Tongue (tissue), 2 donors: ENCODE measurements around the gene HSBP1L1. TPM values are rescaled to one million over a fixed set of nuclear protein-coding genes. Genes with fewer than 3 reads are reported as not detected.
A peak's percentile ranks its signal among the peaks of the same experiment; 100 is the strongest.
"Not testable (repeated sequence)": the region's sequence is repeated elsewhere in the genome, so short reads cannot be mapped to it uniquely, and the experiment has no call there.

ENCODE experiments used
- DNase-seq: peaks from one replicate; pipeline ENCODE4 v3.0.0-alpha.2; 2015
- total RNA-seq: library from RNA; depleted of rRNA; stranded (reverse); fragments of >200 nt; gene quantifications from one replicate; pipeline ENCODE4 v1.2.3, GENCODE V29; 2014

HSBP1L1 gene
- total RNA-seq, 1 donor from 2014 or later, result 2.9 TPM

- DNase-seq, result no peak
Measured at GRCh38 chr18:79987566-79987965, 23.1 kb downstream of the HSBP1L1 start.

GRCh38 chr18:79988071-79988450 lies 23.6 kb downstream of the HSBP1L1 start:
- DNase-seq, result peak; percentile 71

GRCh38 chr18:79988451-79989194 lies 24.2 kb downstream of the HSBP1L1 start, which contains the start of gene TXNL4A:
Gene TXNL4A, minus strand, starts transcription at chr18:79988563. Its CDS starts 171 bp downstream, at chr18:79988392.
- DNase-seq, result peak; percentile 94

DNA sequence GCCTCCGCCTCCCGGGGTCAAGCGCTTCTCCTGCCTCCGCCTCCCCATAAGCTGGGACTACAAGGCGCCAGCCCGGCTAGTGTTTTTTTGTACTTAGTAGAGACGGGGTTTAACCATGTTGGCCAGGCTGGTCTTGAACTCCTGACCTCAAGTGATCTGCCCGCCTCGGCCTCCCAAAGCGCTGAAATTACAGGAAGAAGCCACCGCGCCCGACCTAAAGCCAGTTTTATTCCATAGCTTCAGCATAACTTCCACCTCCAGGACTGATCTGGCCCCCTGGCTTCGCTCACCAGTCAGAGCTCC lies 24.7 kb downstream of the HSBP1L1 start:
- no peak for DNase-seq

- DNase-seq, result no peak
Measured at GRCh38 chr18:79991494-79991893, 27.1 kb downstream of the HSBP1L1 start.

GRCh38 chr18:79999701-80000100 lies 35.3 kb downstream of the HSBP1L1 start:
- not testable (repeated sequence) for DNase-seq

- no peak for DNase-seq
Measured at GRCh38 chr18:80000877-80001276, 36.4 kb downstream of the HSBP1L1 start.

DNA sequence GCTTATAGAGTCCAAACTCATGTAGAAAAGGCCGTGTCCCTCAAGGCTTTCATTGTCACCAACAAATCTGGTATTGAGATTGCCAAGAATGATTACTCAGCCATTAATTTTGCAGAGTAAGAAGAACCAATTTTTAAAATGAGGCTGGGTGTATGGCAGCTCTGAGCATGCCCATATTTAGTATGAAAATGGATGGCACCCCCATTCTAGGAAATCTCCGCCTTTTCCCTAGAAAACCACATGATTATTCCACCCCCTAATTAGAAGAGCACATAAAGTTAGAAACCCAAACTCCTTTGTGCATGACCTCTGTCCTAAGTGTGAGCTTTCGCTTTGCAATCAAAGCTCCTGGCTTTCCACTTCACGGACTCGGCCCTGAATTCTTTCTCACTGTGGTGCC lies 38.0 kb downstream of the HSBP1L1 start:
- no peak for DNase-seq

- DNase-seq, result no peak
Measured at GRCh38 chr18:80004600-80005342, 40.3 kb downstream of the HSBP1L1 start.

DNA sequence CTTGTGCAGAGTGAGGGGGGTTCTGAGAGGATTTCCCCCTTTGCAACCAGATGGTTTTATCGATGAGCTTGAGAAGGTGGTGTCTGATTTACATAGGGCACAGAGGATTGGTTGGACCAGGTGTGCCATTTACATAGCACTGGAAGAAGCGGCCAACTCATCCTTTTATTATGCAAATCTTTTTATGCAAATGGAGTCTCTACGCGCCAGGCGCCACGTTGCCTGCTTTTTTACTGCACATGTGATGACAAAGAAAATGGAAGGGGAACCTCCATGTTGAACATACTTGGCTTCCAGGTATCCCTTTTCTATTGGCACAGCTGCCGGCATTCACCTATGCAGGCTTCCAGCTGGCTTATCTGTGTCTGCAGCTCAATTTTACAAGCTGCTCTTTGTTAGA lies 42.3 kb downstream of the HSBP1L1 start:
- no peak for DNase-seq

GRCh38 chr18:80009661-80010550 lies 45.5 kb downstream of the HSBP1L1 start:
- no peak for DNase-seq

GRCh38 chr18:80010551-80010906 lies 46.1 kb downstream of the HSBP1L1 start:
- DNase-seq, result no peak

- DNase-seq, result not testable (repeated sequence)
Measured at GRCh38 chr18:80011496-80012137, 47.2 kb downstream of the HSBP1L1 start.

- DNase-seq, result no peak
Measured at GRCh38 chr18:80012714-80013113, 48.3 kb downstream of the HSBP1L1 start.

Other genes starting within 250 kb of the HSBP1L1 start
- gene KCNG2, start 166.7 kb upstream of the HSBP1L1 start, total RNA-seq, result not detected
- gene SLC66A2, start 13.0 kb upstream of the HSBP1L1 start, total RNA-seq, result 29.0 TPM
- 22.9 TPM for gene TXNL4A, start 23.9 kb downstream of the HSBP1L1 start, total RNA-seq
- gene RBFA, start 69.8 kb downstream of the HSBP1L1 start, total RNA-seq, result 31.6 TPM
- gene ADNP2, start 144.6 kb downstream of the HSBP1L1 start, total RNA-seq, result 13.8 TPM